ENCODE results near the gene CNKSR1.
"Not testable (repeated sequence)": the region's sequence is repeated elsewhere in the genome, so short reads cannot be mapped to it uniquely, and the experiment has no call there.

CNKSR1 gene

DNA sequence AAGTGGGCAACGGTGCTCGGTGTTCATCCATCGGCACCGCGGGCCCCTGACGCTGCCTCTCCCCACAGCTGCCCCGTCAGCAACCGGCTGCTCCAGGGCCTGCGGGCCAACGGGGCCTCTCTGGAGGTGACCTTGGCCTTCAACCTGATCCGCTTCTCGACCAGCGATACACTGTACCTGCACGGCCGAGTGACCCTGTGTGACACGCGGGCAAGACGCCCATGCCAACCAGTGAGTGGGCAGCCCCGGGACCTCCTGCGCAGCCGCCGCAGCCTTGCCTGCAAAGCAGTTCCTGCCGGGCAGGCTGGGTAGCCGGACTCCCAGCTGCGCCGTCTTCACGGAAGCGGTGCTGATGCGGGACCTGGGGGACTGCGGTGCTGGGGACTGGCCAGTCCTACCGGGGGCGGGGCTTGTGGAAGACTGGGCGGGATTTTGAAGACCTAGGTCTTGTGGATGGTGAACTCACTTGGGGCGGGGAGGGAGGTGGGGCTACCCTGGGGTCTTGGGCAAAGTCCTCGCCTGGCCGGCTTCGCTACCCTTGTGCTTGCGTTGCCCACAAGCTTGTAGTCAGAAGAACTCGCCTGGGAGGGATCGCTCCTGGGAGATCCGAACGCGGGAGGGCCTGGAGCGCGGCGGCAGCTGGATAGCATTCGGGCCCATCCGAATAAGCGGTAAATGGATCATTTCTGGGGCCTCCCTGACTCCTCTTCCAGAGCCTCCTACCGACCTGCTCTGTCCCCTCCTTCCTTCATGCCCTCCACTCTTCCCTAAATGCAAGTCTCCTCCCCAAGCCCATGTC is 47.9 kb downstream of the CNKSR1 start:
- peak in 2 of 3 donors; percentile 12 to 45 for DNase-seq (ENCODE audit: low read depth in 3 of 3)

DNA sequence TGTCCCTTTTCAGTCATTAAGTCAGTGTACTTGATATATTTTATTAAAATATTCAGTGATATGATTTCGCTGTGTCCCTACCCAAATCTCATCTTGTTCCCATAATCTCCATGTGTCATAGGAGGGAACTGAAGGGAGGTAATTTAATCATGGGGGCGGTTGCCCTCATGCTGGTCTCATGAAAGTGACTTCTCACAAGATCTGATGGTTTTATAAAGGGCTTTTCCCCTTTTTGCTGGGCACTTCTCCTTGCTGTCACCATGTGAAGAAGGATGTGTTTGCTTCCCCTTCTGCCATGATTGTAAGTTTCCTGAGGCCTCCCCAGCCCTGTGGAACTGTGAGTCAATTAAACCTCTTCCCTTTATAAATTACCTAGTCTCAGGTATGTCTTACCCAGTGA is 53.4 kb downstream of the CNKSR1 start:
- DNase-seq (ENCODE audit: low read depth in 3 of 3), result not testable (repeated sequence)

DNA sequence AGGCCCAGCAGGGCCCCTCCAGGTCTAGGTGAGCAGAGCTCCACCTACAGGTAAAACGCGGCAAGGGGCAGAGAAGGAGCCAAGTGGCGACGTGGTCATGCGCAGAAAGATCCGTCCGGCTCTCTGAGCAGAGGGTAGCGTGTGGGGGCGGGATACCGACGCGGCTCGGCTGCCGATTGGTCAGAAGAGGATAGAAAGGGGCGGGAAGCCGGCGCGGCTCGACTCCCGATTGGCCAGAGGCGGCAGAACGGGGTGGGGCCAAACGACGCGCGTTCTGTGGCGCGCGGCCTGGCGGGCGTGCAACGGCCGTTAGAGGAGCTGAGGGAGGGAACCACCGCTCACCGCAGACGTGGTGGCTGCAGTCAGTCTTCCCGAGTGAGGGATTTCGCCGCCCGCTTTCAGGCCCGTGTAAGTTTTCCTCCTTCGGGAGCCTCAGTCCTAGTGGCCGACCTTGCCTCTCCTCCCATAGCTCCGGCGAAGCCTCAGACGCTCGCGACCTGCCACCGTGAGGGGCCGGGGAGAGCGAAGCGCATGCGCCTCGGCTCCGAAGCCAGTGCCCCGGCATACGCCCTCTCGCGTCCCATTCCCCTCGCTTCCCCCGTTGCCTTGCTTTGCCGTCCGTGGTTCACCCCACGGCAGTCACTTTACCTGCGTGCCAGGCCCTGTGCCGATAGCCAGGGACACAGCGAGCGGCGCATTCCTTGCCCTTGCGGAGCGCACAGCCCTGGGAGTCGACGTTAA is 56.8 kb downstream of the CNKSR1 start, which contains the start of gene CEP85:
CEP85 (plus strand) TSS at position 298 of the 741 bp plus-strand sequence. CDS start 5,584 bp downstream, outside the sequence.
- DNase-seq (ENCODE audit: low read depth in 3 of 3), result peak; percentile 96 to 98 (median 97)

DNA sequence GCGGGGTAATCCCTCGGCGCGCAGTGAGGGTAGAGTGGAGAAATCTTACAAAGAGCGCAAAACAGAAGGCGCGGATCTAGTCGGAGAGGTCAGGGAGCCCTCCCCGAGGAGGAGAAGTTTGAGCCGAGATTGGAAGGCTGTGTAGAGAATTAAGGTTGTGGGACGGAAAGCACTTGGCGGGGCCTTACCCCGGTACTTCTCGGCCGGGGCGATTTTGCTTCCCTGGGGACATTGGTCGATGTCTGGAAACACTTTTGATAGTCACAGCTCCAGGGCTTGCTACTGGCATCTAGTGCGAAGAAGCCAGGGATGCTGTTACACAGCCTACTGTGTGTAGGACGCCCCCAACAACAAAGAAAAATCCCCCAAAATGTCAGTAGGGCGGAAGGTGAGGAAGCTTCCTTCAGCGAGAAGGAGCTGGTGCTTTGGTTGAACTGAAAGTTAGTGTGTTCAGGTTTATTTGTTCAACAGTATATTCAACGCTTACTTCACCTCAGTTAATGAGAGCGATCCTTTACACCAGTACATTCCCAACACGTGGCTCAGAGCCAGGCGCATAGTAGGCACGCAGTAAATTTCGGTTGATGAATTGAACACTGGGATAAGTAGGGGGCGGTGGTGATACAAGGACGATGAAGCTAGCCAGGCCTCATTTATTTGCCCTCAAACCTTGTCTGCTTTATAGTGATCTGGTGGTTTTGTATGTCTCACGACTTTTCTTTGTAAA is 57.5 kb downstream of the CNKSR1 start:
- DNase-seq (ENCODE audit: low read depth in 3 of 3), result no peak

DNA sequence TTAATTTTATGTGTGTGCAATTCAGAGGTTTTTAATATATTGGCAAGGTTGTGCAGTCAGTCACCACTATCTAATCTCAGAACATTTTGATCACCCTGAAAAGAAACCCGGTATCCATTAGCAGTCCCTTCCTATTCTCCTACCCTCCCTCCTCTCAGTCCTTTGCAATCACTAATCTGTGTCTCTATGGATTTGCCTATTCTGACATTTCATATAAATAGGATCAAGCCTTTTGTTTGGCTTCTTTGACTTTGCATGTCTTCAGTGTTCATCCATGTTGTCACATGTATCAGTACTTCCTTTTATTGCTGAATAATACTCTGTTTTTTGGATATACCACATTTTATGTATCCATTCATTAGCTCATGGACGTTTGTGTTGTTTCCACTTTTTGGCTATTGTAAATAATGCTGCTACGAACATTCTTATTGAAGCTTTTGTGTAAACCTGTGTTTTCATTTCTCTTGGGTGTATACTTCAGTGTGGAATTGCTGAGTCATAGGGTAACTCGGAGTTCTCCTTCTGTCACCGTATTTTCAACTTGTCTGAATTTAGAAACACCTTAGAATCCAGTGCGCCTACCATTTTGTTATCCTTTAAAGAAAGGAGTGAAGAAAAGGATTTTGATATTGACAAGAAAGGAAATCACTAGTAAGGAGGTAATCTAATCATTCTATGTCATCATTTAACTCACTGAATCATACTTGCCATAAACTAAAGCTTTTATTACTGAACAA is 60.1 kb downstream of the CNKSR1 start:
- DNase-seq (ENCODE audit: low read depth in 3 of 3), result no peak

Data from stimulated activated CD4-positive, alpha-beta T cell treated with anti-CD3 and anti-CD28 coated beads, TNF-alpha, amount 100 ng/mL, for 48 hours (primary cell).